ENCODE data around the gene GTSF1L.

GTSF1L gene

DNA sequence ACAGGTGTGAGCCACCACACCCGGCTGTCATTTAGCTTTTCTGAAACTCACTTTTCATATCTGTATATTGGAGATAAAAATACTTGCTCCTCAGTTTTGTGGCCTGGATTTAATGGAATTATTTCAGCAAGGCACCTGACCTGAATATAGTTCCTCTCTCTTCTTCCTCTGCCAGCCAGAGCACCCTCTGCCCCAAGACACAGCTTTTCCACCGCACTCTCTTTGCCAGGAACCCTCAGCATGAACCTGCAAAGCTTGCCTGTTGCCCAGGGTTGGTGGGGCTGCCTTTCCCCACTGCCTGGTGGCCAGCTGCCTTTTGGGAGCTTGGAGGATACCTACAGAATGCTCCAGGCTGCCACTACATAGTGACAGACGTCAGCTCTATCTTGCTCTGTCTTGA, 3.1 kb downstream of the GTSF1L start:
- H3K27ac ChIP-seq (ENCODE audit: low read length), result no peak overlapping the region

DNA sequence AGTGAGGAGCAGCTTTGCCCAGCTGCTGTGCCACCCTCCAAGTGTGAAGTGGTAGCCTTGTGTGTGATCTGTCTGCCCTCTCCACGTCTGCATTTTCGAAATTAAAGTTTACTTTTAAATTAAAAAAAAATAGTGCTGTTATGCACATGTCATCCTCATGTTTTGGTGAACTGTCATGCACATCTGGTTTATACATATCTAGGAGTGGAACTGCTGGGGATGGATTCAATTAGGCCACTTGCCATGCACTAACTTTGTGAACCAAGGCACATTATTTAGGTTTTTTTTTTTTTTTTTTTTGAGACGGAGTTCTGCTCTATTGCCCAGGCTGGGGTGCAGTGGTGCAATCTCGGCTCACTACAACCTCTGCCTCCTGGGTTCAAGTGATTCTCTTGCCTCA, 3.6 kb downstream of the GTSF1L start:
- Histone ChIP-seq H3K4me3 (ENCODE audit: low read length) (no peak overlapping the region), H3K9ac (ENCODE audit: low read depth, low read length) (no peak overlapping the region), H3K4me1 (ENCODE audit: insufficient read depth, low read length) (no peaks in the 10 kb centered on the region; the same call in 1 of the 2 replicates), H3K36me3 (ENCODE audit: insufficient read depth, low read depth, low read length) (no peaks in the 10 kb centered on the region), H3K27ac (ENCODE audit: low read length) (no peak overlapping the region), H3K9me3 (ENCODE audit: insufficient read depth, low read depth, low read length) (no peaks in the 10 kb centered on the region), H3K27me3 (ENCODE audit: insufficient read depth, low read length) (no peaks in the 10 kb centered on the region)

More for the DNA sequence above, 3.1 kb downstream of the GTSF1L start:
- H3K36me3 ChIP-seq (ENCODE audit: insufficient read depth, low read depth, low read length), result no peaks in the 10 kb centered on the region
- H3K9me3 ChIP-seq (ENCODE audit: insufficient read depth, low read depth, low read length), result no peaks in the 10 kb centered on the region
- H3K9ac ChIP-seq (ENCODE audit: low read depth, low read length), result no peak overlapping the region
- H3K4me3 ChIP-seq (ENCODE audit: low read length), result no peak overlapping the region
- H3K4me1 ChIP-seq (ENCODE audit: insufficient read depth, low read length), result no peaks in the 10 kb centered on the region; the same call in 1 of the 2 replicates
- no peaks in the 10 kb centered on the region for H3K27me3 ChIP-seq (ENCODE audit: insufficient read depth, low read length)

DNA sequence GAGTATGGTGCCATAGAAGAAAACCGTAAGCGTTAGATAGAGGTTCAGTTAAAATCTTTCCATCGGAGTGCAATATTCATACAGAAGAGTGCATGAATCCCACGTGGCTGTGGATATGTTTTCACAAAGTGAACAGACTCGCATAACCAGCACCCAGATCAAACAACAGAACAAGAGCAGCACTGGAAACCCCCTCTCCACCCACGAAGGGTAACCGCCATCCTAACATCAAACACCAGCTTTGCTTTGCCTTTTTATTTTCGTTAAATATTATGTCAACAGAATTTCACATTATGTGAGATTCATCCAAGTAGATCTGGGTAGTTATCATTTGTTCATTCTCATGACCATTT, 4.7 kb downstream of the GTSF1L start:
- Histone ChIP-seq H3K9ac (ENCODE audit: low read depth, low read length) (no peak overlapping the region), H3K27ac (ENCODE audit: low read length) (no peak overlapping the region), H3K4me1 (ENCODE audit: insufficient read depth, low read length) (no peaks in the 10 kb centered on the region; the same call in 1 of the 2 replicates), H3K9me3 (ENCODE audit: insufficient read depth, low read depth, low read length) (no peaks in the 10 kb centered on the region), H3K4me3 (ENCODE audit: low read length) (no peak overlapping the region), H3K36me3 (ENCODE audit: insufficient read depth, low read depth, low read length) (peaks cover 7% of the 10 kb centered on the region), H3K27me3 (ENCODE audit: insufficient read depth, low read length) (no peaks in the 10 kb centered on the region)

DNA sequence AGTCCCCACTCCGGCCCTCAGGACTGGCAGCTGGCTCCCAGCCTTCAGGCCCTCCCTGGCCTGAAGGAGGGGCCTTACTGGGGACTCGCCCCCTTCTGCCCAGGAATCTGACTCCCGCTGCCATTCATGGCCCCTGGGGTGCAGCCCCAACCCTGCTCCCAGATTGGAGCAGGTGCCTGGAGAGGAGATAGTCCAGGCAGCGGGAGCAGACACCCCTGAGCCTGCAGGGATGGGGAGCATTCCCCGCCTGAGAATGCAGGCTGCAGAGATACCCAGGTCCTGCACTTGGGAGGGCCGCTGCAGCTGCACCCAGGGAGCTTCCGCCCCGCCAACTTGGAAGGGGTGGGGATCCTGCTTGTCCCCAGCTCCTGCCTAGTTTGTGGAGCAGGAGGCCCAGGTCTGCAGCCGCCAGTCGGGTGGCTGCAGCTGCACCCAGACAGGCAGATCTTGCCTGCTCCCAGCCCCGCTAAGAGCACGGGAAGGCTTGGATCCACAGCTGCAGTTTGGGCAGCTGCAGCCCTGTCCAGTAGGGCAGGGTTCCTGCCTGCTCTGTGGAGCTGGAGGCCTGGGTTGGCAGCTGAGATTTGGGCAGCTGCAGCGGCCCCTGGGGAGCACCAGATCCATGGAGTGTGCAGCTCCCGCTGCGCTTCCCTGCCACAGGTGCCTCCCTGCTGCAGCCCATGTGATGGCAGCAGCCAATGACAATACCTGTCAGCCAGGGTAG, 5.2 kb downstream of the GTSF1L start:
- H3K9ac ChIP-seq (ENCODE audit: low read depth, low read length), result no peak overlapping the region

DNA sequence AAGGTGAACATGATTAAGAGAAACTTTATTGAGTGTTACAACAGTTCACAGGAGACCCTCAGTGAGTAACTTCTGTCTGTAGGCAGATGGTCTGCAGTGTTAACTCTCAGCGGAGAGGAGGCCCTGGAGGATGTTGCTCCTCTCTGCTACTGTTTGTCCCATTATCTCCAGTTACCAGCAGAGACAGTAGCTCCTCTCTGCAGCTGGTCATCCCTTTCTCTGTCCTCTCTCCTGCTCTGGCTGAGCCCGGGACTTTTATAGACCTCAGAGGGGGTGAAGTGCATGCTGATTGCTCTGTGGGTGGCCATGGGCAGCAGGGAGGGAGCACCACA, 5.7 kb downstream of the GTSF1L start:
- H3K4me1 ChIP-seq (ENCODE audit: insufficient read depth, low read length), result no peaks in the 10 kb centered on the region; the same call in 1 of the 2 replicates

More for the DNA sequence above, 5.2 kb downstream of the GTSF1L start:
- Histone ChIP-seq H3K27ac (ENCODE audit: low read length) (no peak overlapping the region), H3K27me3 (ENCODE audit: insufficient read depth, low read length) (no peaks in the 10 kb centered on the region), H3K4me1 (ENCODE audit: insufficient read depth, low read length) (no peaks in the 10 kb centered on the region; the same call in 1 of the 2 replicates), H3K4me3 (ENCODE audit: low read length) (no peak overlapping the region), H3K9me3 (ENCODE audit: insufficient read depth, low read depth, low read length) (no peaks in the 10 kb centered on the region), H3K36me3 (ENCODE audit: insufficient read depth, low read depth, low read length) (peaks cover 12% of the 10 kb centered on the region)

DNA sequence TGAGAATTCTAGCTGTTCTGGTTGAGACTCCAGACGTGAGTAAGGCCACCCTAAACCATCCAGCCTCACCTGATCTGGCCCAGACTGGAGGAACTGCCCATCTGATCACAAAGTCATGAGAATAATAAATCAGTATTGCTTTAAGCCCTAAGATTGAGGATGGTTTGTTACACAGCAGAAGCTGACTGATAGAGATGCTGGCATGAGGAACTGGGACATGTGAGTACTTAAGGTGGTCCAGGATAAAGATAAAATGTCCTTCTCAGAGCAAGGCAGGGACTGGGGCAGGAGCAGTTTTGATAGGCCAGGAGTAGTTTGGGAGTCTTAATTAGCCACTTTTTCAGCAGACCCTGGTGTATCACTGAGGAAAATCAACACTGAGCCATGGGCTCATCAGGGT, 6.8 kb downstream of the GTSF1L start:
- H3K9me3 ChIP-seq (ENCODE audit: insufficient read depth, low read depth, low read length), result no peaks in the 10 kb centered on the region
- H3K4me3 ChIP-seq (ENCODE audit: low read length), result no peak overlapping the region
- H3K4me1 ChIP-seq (ENCODE audit: insufficient read depth, low read length), result no peaks in the 10 kb centered on the region; the same call in 1 of the 2 replicates
- no peak overlapping the region for H3K9ac ChIP-seq (ENCODE audit: low read depth, low read length)
- H3K27me3 ChIP-seq (ENCODE audit: insufficient read depth, low read length), result no peaks in the 10 kb centered on the region
- peaks cover 27% of the 10 kb centered on the region for H3K36me3 ChIP-seq (ENCODE audit: insufficient read depth, low read depth, low read length)
- H3K27ac ChIP-seq (ENCODE audit: low read length), result no peak overlapping the region

More for the DNA sequence above, 5.7 kb downstream of the GTSF1L start:
- Histone ChIP-seq H3K27me3 (ENCODE audit: insufficient read depth, low read length) (no peaks in the 10 kb centered on the region), H3K4me3 (ENCODE audit: low read length) (no peak overlapping the region), H3K9me3 (ENCODE audit: insufficient read depth, low read depth, low read length) (no peaks in the 10 kb centered on the region), H3K36me3 (ENCODE audit: insufficient read depth, low read depth, low read length) (peaks cover 17% of the 10 kb centered on the region), H3K27ac (ENCODE audit: low read length) (no peak overlapping the region), H3K9ac (ENCODE audit: low read depth, low read length) (no peak overlapping the region)

DNA sequence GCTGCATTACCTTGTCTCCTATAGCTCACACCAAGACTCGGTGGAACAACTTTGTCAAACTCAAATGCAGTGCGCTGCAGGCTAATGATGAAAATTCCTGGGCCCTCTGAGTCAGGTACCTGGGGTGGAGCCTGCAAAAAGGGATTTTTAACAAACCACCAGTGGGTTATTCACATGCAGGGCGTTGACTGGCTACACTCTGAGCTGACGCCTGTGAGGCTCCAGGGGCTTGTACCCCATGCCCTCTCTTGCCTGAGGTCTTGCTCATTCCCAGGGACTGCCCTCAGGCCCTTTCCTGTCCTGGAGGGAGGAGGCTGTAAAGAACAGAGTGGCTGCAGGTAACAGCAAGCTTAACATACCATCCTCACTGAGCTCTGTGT, 9.2 kb downstream of the GTSF1L start:
- Histone ChIP-seq H3K36me3 (ENCODE audit: insufficient read depth, low read depth, low read length) (peaks cover 48% of the 10 kb centered on the region), H3K4me3 (ENCODE audit: low read length) (no peak overlapping the region), H3K27me3 (ENCODE audit: insufficient read depth, low read length) (no peaks in the 10 kb centered on the region), H3K27ac (ENCODE audit: low read length) (no peak overlapping the region), H3K9me3 (ENCODE audit: insufficient read depth, low read depth, low read length) (no peaks in the 10 kb centered on the region), H3K4me1 (ENCODE audit: insufficient read depth, low read length) (no peaks in the 10 kb centered on the region; the same call in 1 of the 2 replicates), H3K9ac (ENCODE audit: low read depth, low read length) (no peak overlapping the region)

DNA sequence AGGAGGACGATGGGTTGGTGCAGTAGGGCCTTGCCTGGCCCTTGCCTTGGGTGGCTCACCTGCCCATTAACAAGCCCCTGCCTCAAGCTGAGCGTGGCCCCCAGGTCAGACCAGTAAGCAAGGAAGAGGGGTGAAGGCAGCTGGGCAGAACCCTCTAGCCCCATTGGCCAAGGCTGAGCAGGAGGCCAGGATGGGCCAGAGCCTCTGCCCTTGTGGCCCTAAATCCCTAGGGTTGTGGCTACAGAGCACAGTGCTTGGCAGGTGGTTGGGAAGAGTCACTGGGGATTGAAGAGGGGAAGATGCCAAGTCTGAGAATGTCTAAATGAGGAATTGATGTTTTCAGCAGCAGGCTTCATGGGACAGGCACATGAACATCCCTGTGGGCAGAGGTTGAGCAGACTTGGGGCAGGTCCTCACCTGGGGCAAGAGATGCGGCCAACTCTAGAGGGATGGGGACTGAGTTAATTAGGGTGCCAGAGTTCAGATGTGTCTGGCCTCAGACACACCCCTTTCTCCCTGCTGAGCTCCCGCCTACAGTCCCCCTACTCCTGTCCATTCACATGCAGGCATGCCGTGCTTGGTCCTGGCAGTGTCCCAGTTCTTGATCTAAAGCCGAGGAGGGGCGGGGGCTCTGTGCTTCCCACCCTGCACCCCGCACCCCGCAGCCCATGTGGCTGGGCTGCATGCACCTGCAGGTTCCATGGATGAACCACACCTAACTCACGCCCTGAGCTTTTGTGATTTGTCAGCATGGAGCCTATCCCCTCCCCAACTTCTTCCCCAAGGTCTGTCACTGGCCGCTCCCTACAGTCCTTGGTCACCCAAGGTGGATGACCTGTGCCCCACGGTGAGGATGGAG, 9.8 kb downstream of the GTSF1L start:
- Histone ChIP-seq H3K9ac (ENCODE audit: low read depth, low read length) (no peak overlapping the region), H3K4me1 (ENCODE audit: insufficient read depth, low read length) (no peaks in the 10 kb centered on the region; the same call in 1 of the 2 replicates), H3K9me3 (ENCODE audit: insufficient read depth, low read depth, low read length) (no peaks in the 10 kb centered on the region), H3K4me3 (ENCODE audit: low read length) (no peak overlapping the region), H3K36me3 (ENCODE audit: insufficient read depth, low read depth, low read length) (peaks cover 53% of the 10 kb centered on the region), H3K27me3 (ENCODE audit: insufficient read depth, low read length) (no peaks in the 10 kb centered on the region), H3K27ac (ENCODE audit: low read length) (no peak overlapping the region)

DNA sequence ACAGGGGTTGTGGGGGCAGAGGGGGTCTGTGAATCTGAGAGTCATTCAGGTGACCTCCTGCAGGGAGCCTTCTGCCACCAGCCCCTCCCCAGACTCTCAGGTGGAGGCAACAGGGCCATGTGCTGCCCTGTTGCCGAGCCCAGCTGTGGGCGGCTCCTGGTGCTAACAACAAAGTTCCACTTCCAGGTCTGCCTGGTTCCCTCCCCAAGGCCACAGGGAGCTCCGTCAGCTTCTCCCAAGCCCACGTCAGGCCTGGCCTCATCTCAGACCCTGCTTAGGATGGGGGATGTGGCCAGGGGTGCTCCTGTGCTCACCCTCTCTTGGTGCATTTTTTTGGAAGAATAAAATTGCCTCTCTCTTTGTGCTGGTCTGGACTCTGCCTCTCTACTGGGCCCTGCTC, 10.7 kb downstream of the GTSF1L start:
- no peak overlapping the region for H3K9ac ChIP-seq (ENCODE audit: low read depth, low read length)
- no peaks in the 10 kb centered on the region; the same call in 1 of the 2 replicates for H3K4me1 ChIP-seq (ENCODE audit: insufficient read depth, low read length)
- no peaks in the 10 kb centered on the region for H3K9me3 ChIP-seq (ENCODE audit: insufficient read depth, low read depth, low read length)
- H3K4me3 ChIP-seq (ENCODE audit: low read length), result no peak overlapping the region
- H3K27ac ChIP-seq (ENCODE audit: low read length), result no peak overlapping the region
- peaks cover 62% of the 10 kb centered on the region for H3K36me3 ChIP-seq (ENCODE audit: insufficient read depth, low read depth, low read length)
- H3K27me3 ChIP-seq (ENCODE audit: insufficient read depth, low read length), result no peaks in the 10 kb centered on the region

DNA sequence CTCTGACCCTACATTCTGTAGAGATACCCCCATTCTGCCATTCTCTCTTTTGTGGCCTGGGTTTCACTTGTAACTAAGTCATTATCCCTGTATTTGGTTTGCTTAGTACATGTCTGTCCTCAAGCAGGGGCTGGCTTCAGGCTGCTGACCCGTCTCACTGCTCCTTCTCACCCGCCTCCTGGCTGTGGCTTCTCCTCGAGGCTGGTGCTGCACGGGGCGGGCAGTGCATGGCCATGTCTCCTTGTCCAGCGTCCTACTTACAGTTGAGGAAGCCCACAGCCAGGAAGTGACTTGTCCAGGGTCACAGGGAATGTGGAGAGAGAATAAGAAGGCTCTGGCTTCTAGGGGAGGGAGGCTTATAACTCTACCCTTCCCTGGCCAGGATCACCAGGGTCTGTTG, 11.3 kb downstream of the GTSF1L start:
- peaks cover 68% of the 10 kb centered on the region for H3K36me3 ChIP-seq (ENCODE audit: insufficient read depth, low read depth, low read length)

DNA sequence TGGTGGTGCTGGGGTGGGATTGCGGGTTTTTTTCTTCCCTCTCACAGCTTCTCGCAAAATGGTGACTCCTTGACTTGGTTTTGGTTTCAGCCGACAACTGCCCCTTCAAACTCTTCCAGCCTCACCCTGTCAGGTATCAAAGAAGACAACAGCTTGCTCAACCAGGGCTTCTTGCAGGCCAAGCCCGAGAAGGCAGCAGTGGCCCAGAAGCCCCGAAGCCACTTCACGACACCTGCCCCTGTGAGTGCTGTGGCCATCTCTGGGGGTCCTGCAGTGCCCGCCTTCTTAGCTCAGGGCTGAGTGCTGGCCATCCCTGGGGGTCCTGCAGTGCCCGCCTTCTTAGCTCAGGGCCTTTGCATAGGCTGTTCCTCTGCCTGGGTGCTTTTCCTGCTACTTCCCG, 11.8 kb downstream of the GTSF1L start:
- Histone ChIP-seq H3K4me1 (ENCODE audit: insufficient read depth, low read length) (no peaks in the 10 kb centered on the region), H3K9me3 (ENCODE audit: insufficient read depth, low read depth, low read length) (no peaks in the 10 kb centered on the region), H3K36me3 (ENCODE audit: insufficient read depth, low read depth, low read length) (peaks cover 73% of the 10 kb centered on the region), H3K27ac (ENCODE audit: low read length) (no peak overlapping the region), H3K27me3 (ENCODE audit: insufficient read depth, low read length) (no peaks in the 10 kb centered on the region), H3K9ac (ENCODE audit: low read depth, low read length) (no peak overlapping the region), H3K4me3 (ENCODE audit: low read length) (no peak overlapping the region)

More for the DNA sequence above, 11.3 kb downstream of the GTSF1L start:
- Histone ChIP-seq H3K4me1 (ENCODE audit: insufficient read depth, low read length) (no peaks in the 10 kb centered on the region), H3K9me3 (ENCODE audit: insufficient read depth, low read depth, low read length) (no peaks in the 10 kb centered on the region), H3K27me3 (ENCODE audit: insufficient read depth, low read length) (no peaks in the 10 kb centered on the region), H3K4me3 (ENCODE audit: low read length) (no peak overlapping the region), H3K27ac (ENCODE audit: low read length) (no peak overlapping the region), H3K9ac (ENCODE audit: low read depth, low read length) (no peak overlapping the region)

Measured in iPS-20b (cell line).